ENCODE results near the gene NDST4.
A peak's percentile ranks its signal among the peaks of the same experiment; 100 is the strongest.

The NDST4 gene

DNA sequence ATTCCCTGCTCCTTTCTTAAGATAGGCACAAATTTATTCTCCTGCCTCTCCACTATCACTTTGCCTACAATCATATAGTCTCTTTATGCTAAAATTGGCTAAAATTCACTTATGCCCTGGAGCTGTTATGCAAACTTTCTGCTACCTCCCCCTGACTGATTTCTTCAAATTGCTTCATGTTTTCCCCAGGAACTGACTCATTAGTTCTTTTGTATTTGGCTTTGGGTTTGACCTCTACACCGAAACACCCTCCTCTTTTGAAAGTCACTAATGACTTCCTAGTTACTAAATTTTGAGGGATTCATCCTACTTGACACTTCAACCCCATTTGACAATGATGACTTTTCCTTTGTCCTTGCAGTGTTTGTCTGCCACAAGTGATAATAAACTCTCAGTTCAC lies 222.6 kb downstream of the NDST4 start:
- no peak for DNase-seq

DNA sequence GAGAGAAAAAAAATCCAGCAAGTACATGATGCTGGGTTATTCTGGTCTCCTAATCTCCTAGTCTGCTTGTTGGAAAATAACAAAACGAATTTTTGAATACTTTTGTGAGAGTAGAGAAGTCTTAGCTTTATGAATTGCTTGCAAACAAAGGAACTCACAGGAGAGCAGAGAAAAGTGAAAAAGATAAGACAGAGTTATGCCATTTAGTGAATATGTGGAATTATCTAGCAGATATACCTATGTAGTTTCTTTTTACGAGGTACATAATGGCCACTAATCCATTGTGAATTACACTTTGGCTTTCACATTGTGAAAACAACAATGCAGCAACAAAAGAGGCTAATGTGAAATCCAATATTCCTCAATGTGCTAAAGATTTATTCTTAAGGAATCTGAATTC lies 226.7 kb downstream of the NDST4 start:
- DNase-seq, result no peak

DNA sequence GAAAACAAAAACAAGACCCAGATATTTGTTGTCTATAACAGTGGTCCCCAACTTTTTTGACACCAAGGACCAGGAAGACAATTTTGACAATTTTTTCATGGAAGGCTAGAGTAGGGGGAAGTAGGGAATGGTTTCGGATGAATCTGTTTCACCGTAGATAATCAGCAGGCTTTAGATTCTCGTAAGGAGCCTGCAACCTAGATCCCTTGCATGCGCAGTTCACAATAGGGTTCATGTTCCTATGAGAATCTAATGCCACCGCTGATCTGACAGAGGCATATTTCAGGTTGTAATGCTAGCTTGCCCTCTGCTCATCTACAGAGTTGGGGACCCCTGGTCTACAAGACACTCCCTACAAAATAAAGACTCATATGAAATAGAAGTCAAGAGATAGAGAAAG lies 229.8 kb downstream of the NDST4 start:
- DNase-seq, result no peak

DNA sequence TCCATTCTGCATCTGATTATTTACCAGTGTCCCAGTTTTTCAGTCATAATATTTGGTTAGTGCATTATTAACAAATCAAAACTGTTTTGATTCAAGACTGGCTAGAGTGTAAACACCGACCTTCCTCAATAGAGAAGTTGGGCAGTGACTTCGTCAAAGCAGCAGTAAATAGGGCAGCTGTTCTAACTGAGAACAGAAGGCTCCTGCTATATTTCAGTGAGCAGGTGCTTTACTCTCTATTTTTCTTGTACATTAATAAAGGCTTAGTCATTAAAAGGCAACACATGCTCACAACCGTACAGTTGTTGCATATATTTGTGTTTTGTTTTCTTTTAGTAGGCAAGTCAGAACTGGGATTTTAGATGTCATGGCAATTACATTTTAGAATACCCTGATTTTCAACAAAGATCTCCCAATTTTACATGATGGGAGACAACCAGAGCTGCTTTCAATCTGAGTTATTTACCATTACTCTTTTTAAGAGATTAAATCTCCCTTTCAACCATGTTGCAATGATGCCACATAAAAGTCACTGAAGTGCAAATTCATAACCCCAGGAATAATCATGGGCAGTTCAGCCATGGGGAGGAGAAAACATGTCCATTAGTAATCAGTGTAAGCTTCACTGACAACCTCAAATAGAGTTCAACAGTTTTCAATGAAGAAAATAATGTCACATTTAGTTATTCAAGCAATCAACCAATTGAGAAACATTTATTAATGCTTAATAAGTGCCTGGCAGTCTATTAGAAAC lies 233.3 kb downstream of the NDST4 start:
- no peak for DNase-seq

DNA sequence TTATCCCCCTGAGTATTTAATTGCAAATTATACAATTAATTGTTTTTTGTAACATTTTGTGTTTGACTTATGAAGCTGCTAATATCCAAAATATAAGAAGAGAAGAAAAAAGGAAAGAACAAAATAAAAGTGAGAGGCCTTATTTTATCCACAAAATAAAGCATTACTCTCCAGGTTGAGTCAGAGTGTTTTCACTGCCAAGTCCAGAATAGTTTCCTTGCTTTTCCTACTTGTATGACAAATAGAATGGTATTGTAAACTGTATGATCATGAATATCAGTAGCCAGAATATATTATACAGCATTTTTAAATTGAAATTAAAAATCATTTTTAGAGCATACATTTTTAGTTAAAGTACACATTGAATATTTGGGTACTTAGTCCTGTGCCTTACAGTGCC lies 237.8 kb downstream of the NDST4 start:
- DNase-seq, result no peak

DNA sequence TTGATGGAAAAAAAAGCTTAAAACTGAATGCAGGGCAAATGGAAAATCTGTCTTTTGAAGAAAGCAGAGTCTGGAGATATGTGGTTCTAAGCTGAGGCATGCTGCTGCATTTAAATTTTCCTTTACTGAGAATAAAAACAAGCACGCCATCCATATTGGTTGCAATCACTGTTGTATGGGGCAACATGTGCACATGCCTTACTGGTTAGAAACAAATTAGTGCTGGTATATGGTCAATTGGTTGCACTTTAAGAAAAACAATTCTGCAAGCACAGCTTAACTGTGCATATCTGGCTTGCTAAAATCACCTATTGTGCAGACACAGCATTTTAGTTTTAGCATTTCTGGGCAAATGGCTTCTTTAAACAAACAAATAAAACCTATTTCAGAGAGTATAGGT lies 239.1 kb downstream of the NDST4 start:
- no peak for DNase-seq

DNA sequence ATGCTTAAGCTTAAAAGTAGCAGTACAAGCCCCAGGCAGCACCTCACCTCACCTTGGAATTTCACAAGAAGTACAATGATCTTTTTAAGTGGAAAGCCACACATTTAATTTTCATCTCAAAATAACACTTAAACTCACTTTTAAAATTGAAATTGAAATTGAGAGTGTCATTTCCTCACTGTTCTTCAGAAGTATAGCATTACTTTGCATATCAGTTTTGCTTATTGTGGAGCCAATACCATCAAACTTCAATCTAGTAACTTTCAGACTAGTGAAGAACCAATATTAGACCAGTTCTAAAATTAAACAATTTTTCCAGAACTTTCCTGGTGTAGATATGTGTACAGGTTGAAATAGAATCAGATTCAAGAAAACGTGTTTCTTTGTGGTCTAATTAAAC lies 242.4 kb downstream of the NDST4 start:
- DNase-seq, result no peak

DNA sequence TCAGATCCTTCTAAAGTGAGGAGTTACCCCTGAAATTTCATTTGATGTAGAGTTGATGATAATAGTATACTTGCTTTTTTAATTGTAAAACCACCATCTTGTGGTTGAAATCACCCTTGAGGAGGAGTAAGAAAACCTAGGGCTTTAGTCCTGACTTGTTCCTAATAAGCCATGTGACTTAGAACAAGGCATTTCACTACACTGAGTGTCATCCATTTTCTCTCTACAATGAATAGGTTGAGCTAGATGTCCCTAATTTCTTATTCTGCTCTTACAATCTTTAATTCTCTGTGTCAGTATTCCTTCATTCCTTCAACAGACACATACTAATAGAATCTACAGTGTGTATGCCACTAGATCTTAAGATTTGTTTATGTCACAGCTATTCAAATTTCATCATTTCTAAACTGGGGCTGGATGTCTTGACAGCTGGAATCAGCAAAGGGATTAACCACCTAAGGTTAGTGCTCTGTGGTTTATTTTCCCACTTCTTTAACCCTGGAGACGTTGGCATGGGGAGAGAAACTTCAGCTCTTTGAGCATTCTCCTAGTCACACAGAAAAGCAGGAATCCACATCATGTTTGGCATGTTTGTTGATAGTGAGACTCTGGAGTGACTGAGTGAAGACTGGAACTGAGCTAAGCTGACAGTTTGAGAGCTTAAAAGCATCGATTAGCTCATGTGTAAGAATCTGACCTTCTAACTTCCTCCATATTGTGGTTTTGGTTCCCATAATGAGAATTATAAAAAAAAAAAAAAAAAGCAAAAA lies 246.3 kb downstream of the NDST4 start:
- DNase-seq, result no peak

DNA sequence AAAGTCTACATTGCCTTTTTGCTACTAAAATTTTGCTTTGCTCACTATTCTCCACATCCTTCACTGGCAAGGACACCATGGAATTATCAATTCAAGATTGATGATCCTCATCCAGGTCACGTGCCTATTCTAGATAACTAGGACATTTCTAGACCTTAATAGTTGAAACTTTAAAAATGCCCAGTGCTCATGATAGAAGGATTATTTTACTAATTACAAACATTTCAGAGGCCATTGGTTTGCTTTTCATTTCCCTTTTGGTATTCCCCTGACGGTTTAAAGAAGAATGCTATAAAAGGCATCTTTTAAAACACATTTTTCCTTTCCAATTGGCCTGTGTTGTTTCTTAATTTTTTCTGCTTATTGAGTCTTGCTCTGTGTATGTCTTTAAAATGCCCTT lies 249.4 kb downstream of the NDST4 start:
- DNase-seq, result no peak

DNA sequence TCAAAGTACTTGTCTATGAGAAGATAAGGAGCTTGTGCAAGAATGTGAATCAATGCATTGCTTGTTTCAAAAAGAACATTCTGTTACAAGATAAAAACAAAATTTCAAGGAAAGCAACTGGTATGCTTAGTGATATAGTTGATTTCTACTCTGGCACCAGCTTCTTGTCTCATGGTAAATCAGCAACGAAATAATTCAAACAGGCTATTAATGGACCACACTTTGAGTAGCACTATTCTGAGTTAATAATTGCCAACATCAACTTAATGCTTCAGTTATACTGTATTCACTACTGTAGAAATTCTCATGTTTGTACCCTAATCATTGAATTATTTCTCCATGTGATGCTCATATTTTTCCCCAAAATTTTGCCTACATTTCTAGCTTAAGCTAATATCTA lies 252.6 kb downstream of the NDST4 start:
- DNase-seq, result no peak

DNA sequence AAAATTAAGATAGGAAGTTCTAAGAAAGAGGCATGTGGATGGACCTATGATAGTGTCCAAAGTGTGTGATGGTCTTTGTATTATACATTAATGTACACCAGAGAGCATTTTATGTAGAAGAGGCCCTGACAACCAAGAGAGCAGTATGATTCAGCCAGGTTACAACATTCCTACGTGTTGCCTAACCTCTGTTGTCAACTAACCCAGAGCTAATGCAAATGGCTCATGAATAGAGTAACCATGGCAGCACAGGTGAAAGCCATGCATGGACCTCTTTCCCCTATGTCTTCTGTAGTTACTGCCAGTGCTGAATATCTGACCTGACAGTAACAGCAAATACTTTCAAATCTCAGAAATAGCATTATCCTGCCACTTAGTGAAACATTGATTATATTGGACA lies 255.6 kb downstream of the NDST4 start:
- no peak for DNase-seq

DNA sequence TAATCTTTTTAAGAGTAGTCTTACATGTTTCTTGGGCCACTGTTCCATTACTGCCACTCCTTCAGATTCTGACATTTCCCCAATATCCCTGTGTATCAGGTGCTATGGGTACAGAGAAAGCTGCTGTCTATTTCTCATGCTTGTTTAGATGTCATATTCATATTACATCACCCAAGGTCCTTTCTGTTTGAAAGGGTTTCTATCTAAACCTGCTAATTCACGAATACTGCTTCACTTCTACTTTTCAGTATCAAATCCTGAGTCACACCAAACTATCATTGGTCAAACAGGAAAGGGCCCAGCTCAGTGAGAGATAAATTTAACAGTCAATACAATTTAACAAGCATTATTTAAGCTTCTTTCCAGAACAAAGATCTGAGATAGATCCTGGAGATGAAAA lies 273.4 kb downstream of the NDST4 start:
- no peak for DNase-seq

DNA sequence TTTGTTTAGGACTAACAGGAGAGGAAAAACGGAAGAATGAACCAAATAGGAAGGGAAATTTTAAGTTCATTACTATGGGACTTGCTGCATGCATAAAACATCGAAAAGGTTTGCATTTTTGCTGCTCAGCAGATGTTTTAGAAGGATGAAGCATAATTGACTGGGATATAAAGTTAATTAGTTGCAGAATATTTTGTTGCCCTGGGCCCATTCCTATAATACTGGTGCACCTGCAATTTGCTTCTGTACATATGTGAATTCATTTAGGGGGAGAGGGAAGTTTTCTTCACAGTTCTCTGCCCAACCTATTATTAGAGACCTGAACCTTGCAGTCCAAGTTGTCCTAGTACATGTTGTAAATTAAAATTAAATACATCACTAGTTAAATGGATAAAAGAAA lies 282.8 kb downstream of the NDST4 start:
- no peak for DNase-seq

DNA sequence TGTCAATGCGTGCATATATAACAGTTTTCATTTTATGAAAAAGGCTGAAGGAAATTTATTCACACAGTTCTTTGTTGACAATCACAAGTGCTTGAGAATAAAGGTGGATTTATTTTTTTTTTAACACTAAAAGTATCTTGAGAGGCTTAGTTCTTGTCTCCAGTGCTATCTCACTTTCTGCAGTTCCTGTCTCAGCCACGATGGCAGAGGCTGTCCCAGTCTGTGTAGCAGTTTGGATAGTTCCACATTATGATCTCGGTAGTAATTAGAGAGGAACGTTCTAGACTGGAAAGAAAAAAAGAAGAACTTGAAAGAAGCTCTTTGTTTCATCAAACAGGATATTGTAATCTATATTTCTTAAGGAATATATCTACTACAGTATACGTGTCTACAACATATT lies 285.8 kb downstream of the NDST4 start:
- DNase-seq, result no peak

DNA sequence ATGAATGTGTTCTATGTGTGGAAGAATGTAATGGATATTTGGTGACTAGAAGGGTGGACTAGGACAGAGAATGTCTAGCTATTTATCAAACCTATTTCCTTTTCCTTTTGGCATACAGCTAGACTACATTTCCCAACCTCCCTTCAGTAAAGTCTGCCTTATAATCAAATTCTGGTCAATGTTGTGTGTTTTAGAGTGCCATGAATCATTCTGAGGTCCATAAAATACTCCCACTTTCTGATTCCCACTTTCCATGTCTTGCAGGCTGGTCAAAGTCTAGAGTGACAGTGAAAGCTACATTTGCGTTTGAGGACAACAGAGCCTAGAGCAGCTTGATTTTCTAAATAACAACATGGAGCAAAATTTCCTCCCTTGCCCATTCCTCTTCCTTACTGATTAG lies 297.7 kb downstream of the NDST4 start:
- DNase-seq, result no peak

DNA sequence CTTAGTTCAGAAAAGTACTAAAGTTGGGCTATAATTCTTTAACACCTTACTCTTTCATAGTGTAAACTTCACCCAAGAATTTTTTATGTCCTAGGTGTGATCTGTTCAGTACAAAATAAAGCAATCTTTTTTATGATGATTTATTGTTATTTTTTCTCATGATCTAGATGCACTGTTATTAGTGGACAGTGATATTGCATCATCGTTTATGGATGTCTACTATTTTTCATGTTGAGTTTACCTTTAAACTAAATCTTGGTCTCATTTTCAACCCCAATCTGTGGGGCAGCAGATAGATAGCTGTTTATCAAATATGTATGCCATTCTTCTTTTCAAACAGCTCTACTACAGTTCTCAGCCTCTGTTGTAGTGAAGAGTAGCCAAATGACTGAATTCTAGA lies 299.5 kb downstream of the NDST4 start:
- no peak for DNase-seq

DNA sequence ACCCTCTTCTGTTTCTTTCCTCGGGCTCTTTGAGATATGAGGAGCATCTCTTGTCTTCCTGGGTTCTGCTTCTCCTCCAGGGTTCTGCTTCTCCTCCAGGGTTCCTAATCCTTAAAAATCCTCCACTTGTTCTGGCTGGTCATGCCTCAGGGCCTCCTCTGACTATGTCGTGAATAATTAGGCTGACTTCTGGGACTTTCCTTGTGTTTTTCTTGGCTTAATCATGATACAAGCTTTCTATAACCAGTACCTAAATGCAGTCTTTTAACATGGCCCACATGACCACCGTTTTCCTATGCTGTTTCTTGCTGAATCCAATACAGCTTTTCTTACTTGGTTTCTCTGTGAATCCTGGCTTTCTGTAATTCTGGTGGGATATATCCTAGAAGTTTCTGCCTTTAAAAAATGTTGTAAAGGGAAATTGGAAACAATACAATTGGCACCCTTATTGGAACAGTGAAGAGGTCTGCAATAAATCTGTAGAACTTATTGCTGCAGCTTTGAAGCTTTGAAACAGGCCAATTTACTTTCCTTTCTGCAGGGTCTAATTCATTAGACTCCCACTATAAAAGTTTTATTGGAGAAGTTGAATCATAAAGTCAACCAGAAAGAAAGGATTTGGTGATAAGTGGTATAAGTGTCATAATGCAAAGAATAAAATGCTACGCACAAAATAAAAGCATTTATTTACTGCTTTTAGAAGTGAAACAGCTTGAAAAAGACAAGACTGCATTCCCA lies 301.7 kb downstream of the NDST4 start:
- no peak for DNase-seq

DNA sequence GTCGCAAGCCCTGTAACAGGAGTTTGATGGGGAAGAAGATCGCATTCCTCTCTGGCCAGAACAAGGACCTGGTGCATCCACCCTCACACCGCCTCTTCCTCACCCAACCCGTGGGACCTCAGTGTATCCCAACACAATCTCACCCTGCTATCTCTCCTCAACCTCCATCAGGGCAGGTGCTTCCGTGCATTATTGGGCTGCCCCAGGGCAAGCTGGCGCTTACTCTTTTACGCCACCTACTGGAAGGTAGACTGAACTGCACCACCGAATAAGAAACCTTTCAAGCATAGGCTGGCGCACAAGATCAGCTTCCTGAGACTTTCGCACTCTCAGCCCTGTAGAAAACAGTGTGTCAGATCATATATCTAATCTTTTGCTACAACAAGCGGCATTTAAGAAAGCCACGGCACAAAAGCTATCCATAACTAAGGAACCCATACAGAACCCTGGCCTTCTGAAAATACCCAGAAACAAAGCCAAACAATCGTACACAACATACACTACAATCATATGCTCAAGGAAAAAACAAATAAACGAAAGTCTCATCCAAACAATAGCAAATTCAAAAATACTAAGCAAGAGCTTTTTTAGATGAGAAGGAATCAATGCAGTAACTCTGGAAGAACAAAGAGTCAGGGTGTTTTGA lies 305.5 kb downstream of the NDST4 start:
- peak in 1 of 2 donors; percentile 37 for DNase-seq

DNA sequence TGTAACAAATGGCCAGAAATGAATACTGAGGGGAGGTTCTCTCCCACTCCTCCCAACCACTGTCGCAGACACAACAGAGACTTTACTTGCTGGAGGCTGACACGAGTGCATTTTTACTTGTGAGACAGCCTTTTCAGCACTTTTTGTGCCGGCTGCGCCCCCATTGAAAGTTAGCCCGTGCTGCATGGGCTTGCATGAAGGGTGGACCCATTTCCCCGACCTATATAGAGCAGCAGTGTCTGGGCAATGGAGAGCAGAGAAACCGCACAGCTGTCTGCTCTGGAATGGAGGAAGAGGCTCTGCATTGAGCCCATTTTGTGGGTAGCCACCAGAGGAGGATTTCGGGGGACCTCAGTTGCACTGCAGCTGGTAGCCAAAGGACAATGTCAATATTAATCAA lies 306.1 kb downstream of the NDST4 start:
- DNase-seq, result no peak

DNA sequence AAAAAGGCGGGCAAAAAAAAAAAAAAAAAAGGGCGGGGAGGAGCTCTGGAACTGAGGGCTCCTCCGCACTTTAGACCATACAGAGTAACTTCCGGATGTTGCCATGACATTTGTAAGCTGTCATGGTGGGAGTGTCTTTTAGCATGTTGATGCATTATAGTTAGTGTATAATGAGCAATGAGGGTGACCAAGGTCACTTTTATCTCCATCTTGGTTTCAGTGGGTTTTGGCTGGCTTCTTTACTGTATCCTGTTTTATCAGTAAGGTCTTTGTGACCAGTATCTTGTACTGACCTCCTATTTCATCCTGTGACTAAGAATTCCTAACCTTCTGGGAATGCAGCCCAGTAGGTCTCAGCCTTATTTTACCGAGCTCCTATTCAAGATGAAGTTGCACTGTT lies 321.4 kb downstream of the NDST4 start:
- DNase-seq, result no peak

DNA sequence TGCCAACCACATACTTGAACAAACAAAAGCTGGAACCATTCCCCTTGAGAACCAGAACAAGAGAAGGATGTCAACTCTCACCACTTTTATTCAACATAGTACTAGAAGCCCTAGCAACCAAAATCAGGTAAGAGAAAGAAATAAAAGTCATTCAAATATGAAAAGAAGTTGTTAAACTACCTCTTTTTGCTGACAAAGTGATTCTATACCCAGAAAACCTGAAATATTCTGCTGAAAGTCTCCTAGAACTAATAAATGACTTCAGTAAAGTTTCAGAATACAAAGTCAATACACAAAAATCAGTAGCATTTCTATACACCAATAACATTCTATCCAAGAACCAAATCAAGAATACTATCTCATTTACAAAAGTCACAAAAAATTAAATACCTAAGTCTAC lies 327.9 kb downstream of the NDST4 start:
- DNase-seq, result no peak

DNA sequence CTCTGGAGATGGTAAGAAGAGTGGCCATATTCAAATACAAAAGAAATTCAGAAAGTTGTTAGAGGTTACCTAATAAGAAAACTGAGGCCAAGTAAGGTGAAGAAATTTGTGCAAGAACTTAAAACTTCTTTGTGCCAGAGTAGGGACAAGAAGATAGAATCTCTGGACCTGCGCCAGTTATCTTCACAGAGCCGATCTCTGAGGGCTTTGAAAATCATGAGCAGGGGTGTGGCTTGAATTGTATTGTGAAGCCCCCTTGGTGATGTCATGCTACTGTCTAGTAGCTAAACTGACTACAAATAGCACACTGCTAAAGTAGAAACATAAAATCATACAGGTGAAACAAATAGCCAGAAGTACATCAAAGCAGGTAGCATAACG lies 330.2 kb downstream of the NDST4 start:
- no peak for DNase-seq

DNA sequence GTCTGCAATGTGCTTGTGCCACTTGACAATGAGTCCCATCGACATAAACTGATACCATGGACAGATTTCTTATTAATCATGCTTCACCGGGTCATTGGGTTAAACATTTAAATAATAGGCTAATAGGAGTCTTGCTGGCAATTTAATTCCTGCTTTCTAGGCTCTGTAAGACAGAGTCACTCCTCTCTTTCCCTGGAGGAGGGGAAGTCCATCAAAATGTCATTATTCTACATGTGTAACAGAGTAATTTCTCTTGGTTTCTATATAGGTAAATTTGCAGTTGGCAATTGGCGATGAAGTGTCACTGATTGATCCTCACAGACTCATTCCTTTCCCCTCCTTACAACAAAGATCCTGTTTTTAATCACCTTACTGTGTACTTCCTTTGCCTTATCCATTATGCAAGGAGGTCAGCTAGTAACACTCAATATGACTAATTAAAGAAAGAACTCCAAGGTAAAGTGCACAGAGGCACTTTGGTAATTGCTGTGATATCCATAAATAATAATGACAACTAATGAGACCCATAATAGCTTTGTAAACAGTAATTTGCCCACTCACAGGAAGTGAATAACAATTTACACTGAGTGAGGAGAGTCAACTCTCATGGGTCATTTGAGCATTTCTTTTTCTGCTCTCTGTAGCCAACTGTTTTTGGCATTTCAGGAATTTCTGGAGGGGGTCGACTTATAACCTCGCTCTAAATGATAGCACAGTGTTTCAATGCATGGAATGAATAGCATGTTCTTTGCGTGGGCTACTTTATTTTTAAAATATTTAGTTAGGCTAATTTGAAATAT lies 330.8 kb downstream of the NDST4 start:
- DNase-seq, result no peak

Measured in CD4-positive, alpha-beta T cell treated with Interleukin-4 for 1 hour (primary cell).